Gastrocnemius medialis (tissue), 4 donors: ENCODE data around the gene COL4A1. TPM values are rescaled to one million over a fixed set of nuclear protein-coding genes. Genes with fewer than 3 reads are reported as not detected.

Experiments
- ATAC-seq, 2 donors: fragments of 150-250 bp; one replicate each; pipeline ENCODE4 v1.9.1; 2016
- DNase-seq, 2 donors: peaks; one replicate each; pipeline ENCODE4 v3.0.0-alpha.2; 2019
- H3K27ac ChIP-seq, 4 donors: fragments of 200-600 bp; sonication (generic); 1 replicate in 1 of 4; 2 replicates in 3 of 4; pipeline ENCODE4 v1.5.1; 2016 to 2018; ENCODE audit warnings: mild to moderate bottlenecking in 2 of 4, moderate library complexity in 1 of 4
- H3K27me3 ChIP-seq, 3 donors: fragments of 200-600 bp; sonication (generic) in 2 of 3; 1 replicate in 1 of 3; 2 replicates in 2 of 3; pipeline versions ENCODE4 v1.5.1 to v1.6.0; 2016 to 2019; ENCODE audit warnings: mild to moderate bottlenecking in 1 of 3, moderate library complexity in 1 of 3
- H3K36me3 ChIP-seq, 2 donors: fragments of 200-600 bp; sonication (generic) in 1 of 2; one replicate each; pipeline ENCODE4 v1.5.1; 2017 to 2018
- H3K4me1 ChIP-seq, 2 donors: fragments of 200-600 bp; sonication (generic) in 1 of 2; one replicate each; pipeline ENCODE4 v1.5.1; 2016 to 2017; ENCODE audit warnings: mild to moderate bottlenecking in 2 of 2
- H3K4me3 ChIP-seq, 4 donors: fragments of 200-600 bp; sonication (generic) in 3 of 4; 1 replicate in 1 of 4; 2 replicates in 3 of 4; pipeline ENCODE4 v1.5.1; 2016 to 2019; ENCODE audit warnings: mild to moderate bottlenecking in 2 of 4
- H3K9me3 ChIP-seq, 3 donors: fragments of 200-600 bp; sonication (generic) in 2 of 3; 1 replicate in 1 of 3; 2 replicates in 2 of 3; pipeline ENCODE4 v1.5.1; 2016 to 2019
- POLR2A ChIP-seq, 2 donors: fragments of 450-650 bp; IDR thresholded peaks; one replicate each; pipeline ENCODE4 v1.6.1; 2017; ENCODE audit warnings: antibody characterized with exemption in 2 of 2, mild to moderate bottlenecking in 2 of 2, moderate library complexity in 2 of 2
- in situ Hi-C, 4 donors: fragments of 200-750 bp; cut with MboI; loops; one replicate each; pipeline versions ENCODE4 v1.15.0 to v1.8.0; 2017; ENCODE audit warnings: low sequenced_read_pairs in 4 of 4
- intact Hi-C: fragments of 100-400 bp; cut with DNase I; formaldehyde crosslinking; loops from one replicate; pipeline ENCODE4 v1.15.1; 2023; ENCODE audit warnings: low total_unique reads
- total RNA-seq, 4 donors: library from RNA; depleted of rRNA; stranded (reverse); fragments of >200 nt; gene quantifications; one replicate each; pipeline versions ENCODE4 v1.1.0 to v1.2.3, GENCODE V29; 2016
- TF ChIP-seq, protein P1 (sequence below), 5 experiments: fragments of 450-650 bp in 3 of 5; fragments of 200-600 bp in 2 of 5; sonication (generic) in 2 of 5; IDR thresholded peaks in 4 of 5; conservative IDR thresholded peaks in 1 of 5; 1 replicate in 4 of 5; 2 replicates in 1 of 5; pipeline ENCODE4 v1.5.1; 2016 to 2019; ENCODE audit warnings: antibody characterized with exemption in 5 of 5, mild to moderate bottlenecking in 3 of 5, moderate library complexity in 3 of 5

The COL4A1 gene
- total RNA-seq, 4 donors from 2014 or later = 60.5 to 127 (median 120) TPM

DNA sequence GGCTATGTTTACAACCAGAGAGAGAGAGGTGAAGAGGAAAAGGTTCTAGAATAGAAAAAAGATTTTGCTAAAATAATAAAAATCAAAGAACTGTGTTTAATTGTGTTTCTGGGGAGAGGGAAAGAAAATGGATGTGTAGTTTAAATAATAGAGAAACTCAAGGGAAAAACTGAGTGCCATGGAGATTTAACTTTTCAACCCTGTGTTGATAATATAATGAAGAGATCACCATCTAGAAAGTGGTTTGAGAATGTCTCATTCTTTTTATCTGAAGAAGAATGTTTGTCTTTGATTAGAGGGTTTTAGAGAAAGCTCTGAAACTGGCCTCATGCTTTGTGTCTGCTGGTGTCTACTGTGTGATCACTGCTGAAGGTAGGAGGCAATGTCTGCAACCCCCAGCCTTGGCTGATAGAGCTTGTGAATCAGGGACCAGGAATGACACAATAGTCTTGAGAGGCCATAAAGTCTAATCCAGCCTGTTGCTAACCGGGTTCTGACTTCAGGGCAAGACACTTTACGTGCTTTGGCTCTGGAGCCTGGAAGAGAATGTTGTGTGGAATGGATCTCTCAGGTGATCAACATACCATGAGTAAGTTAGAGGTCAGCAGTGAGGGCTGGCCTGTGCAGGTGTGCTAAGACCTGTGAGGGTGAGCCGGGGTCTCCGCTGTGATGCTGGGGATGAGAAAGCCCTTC is 5.5 kb upstream of the COL4A1 start:
- Histone ChIP-seq H3K27me3 (peaks cover 12 to 34% (median 14%) of the 10 kb centered on the region in 3 donors), H3K27ac (peak overlapping the region; percentile 51 to 88 (median 85)), H3K4me3 (peak overlapping the region; percentile 36 to 70 (median 50)), H3K9me3 (no peaks in the 10 kb centered on the region), H3K4me1 (peaks cover 13 to 23% of the 10 kb centered on the region in 2 donors), H3K36me3 (no peaks in the 10 kb centered on the region)
- in situ Hi-C loops = no loop called here
- ATAC-seq (no peak), DNase-seq (no peak)
- TF ChIP-seq POLR2A (IDR thresholded peaks at IDR 0.05) = peak in 1 of 2 donors; percentile 11
- TF ChIP-seq, protein P1, sequence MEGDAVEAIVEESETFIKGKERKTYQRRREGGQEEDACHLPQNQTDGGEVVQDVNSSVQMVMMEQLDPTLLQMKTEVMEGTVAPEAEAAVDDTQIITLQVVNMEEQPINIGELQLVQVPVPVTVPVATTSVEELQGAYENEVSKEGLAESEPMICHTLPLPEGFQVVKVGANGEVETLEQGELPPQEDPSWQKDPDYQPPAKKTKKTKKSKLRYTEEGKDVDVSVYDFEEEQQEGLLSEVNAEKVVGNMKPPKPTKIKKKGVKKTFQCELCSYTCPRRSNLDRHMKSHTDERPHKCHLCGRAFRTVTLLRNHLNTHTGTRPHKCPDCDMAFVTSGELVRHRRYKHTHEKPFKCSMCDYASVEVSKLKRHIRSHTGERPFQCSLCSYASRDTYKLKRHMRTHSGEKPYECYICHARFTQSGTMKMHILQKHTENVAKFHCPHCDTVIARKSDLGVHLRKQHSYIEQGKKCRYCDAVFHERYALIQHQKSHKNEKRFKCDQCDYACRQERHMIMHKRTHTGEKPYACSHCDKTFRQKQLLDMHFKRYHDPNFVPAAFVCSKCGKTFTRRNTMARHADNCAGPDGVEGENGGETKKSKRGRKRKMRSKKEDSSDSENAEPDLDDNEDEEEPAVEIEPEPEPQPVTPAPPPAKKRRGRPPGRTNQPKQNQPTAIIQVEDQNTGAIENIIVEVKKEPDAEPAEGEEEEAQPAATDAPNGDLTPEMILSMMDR (IDR thresholded peaks at IDR 0.05 in 4 of 5, conservative IDR thresholded peaks at IDR 0.05 in 1 of 5) = no peak
- intact Hi-C loops = no loop called here

DNA sequence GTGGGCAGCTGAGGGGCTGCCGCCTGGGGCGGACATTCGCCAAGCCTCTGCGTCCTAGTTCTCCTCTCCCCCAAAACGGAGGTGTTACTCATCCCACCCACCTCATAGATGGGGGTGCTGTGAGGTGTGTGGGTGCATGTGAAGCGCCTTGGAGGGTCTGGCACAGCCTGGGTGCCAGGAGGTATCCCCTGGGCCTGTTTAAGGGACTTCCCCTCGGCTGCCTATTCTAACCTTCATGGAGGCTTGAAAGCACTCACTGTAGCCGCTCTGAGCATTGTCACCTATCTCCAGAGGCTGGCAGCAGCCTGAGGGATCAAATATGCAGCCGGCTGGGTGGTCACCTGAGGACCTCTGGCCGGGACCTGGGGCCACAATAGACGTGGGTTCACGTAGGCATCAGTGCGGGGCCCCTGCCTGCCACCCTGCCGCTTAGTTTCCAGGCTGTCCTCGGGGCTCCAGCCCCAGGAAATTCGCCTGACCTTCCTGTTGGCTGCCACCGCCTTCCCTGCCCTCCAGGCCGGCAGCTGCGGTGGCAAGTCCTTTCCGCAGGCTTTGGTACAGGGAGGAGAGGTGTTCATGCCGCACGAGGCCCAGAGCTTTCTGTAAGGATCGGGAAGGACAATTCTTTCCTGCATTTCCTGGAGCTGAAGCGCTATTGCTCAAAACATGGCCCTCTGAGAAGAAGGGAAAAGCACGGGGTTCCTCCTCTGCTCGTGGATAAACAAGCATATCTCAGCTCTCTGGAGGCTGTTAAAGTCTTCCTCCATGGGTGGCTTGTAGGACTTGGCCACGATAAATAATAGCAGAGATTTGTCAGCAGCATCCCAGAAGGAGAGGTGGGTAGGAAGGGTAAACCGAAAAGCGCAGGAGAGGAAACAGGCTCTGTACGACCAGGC is 4.7 kb upstream of the COL4A1 start:
- intact Hi-C loops (no loop called here), in situ Hi-C loops (no loop called here)
- peak overlapping the region; percentile 51 to 88 (median 85) for H3K27ac ChIP-seq
- H3K4me1 ChIP-seq = peaks cover 13 to 23% of the 10 kb centered on the region in 2 donors
- H3K4me3 ChIP-seq = peak overlapping the region; percentile 36 to 70 (median 50)
- TF ChIP-seq, protein P1 (IDR thresholded peaks at IDR 0.05 in 4 of 5, conservative IDR thresholded peaks at IDR 0.05 in 1 of 5) = no peak
- no peak for TF ChIP-seq POLR2A (IDR thresholded peaks at IDR 0.05)
- H3K36me3 ChIP-seq = no peaks in the 10 kb centered on the region
- no peak for ATAC-seq
- DNase-seq = no peak
- H3K9me3 ChIP-seq = no peaks in the 10 kb centered on the region
- H3K27me3 ChIP-seq = peaks cover 14 to 41% (median 16%) of the 10 kb centered on the region in 3 donors

DNA sequence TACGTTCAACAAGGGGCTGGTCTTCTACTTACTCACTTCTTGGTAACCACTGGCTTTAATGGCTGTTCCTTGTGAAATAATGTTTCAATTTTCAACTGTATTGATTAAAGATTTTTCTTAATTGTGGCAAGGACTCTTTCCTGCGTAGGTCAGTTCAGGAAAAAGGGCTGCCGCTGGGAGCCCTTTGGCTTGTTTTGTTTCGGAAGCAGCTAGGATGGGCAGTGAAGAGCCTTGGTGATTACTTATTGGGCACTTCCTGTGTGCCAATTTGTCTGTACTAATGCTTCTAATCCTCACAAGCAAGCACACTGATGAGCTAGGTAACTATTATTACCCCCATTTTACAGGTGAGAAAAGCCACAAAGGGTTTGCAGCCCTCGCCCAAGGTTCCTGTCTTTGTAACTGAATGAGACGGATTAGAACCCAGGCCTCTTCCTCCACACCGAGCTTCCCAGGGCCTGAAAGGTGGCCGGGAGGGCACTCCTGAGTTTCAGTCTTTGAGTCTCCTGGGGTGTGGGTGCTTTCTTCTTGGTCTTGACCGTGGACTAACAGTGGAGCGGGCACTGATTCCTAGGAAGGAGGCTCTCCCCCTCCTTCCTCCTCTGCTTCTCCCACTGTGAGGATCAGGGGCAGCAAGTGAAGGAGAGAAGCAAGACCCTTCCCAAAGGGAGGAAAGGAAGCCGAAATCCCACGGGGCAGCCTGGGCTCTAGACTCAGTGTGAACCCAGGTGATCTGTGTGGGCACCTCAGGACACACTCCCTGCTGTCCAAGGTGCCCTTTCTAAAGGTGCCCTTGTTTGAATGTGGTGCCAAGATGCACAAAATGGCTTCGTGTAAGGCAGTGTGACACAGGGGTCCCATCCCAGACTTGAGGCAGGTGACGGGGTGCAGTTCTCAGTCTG is 3.8 kb upstream of the COL4A1 start:
- intact Hi-C loops (no loop called here), in situ Hi-C loops (no loop called here)
- DNase-seq (no peak), ATAC-seq (no peak)
- no peak for TF ChIP-seq POLR2A (IDR thresholded peaks at IDR 0.05)
- TF ChIP-seq, protein P1 (IDR thresholded peaks at IDR 0.05 in 4 of 5, conservative IDR thresholded peaks at IDR 0.05 in 1 of 5) = no peak
- Histone ChIP-seq H3K27ac (peak overlapping the region; percentile 84 to 88 (median 86)), H3K4me3 (peak overlapping the region; percentile 37 to 76 (median 67)), H3K27me3 (peaks cover 16 to 50% (median 18%) of the 10 kb centered on the region in 3 donors), H3K36me3 (no peaks in the 10 kb centered on the region), H3K4me1 (peaks cover 10 to 15% of the 10 kb centered on the region in 2 donors), H3K9me3 (no peaks in the 10 kb centered on the region)
